Head of caudate nucleus (tissue), 42 donors: Measurements from ENCODE around the gene HCST.
"Not testable (repeated sequence)": the region's sequence is repeated elsewhere in the genome, so short reads cannot be mapped to it uniquely, and the experiment has no call there.

Experiments used
- DNase-seq, 42 donors: peaks; one replicate each; pipeline versions ENCODE4 v3.0.0 to v3.0.0-alpha.2; 2020 to 2021; ENCODE audit warnings: mixed read lengths in 7 of 42
- intact Hi-C: fragments of 100-400 bp; cut with DNase I; formaldehyde crosslinking; loops from one replicate; pipeline ENCODE4 v1.15.0; 2022

HCST gene, protein sequence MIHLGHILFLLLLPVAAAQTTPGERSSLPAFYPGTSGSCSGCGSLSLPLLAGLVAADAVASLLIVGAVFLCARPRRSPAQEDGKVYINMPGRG

DNA sequence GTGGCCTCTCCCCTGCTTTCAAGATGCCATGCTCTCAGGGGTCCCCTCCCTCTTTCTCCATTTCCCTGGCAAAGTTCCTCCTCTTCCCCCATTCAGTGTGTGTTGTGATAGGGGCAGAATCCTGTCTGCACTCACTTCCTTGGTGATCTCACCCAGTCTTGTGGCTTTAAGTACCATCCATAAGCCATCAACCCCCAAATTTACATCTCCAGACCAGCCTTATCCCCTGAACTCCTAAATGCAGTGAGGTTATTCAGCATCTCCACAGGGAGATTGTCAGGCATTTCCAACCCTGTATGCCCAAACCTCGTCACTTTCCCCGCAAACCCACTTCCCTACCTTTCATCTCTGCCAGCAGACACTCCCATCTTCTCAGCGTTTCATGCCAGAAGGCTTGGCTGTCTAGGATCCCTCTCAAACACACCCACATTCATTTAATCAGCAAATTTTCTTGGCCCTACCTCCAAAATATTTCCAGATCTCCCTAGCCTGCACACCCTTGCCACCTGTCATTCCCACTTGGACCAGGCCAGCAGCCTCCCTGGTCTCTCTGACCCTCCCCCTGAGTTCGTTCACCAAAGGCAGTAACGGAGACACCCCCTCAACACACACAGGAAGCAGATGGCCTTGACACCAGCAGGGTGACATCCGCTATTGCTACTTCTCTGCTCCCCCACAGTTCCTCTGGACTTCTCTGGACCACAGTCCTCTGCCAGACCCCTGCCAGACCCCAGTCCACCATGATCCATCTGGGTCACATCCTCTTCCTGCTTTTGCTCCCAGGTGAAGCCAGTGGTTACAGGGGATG lies at the start of gene HCST:
Gene HCST (plus strand): TSS at position 676 of the 808 bp plus-strand sequence. CDS start 65 bp downstream, at position 741.
- intact Hi-C loops, result no loop called here
- DNase-seq, result peak in 7 of 42 donors; percentile 23 to 47 (median 28)

DNA sequence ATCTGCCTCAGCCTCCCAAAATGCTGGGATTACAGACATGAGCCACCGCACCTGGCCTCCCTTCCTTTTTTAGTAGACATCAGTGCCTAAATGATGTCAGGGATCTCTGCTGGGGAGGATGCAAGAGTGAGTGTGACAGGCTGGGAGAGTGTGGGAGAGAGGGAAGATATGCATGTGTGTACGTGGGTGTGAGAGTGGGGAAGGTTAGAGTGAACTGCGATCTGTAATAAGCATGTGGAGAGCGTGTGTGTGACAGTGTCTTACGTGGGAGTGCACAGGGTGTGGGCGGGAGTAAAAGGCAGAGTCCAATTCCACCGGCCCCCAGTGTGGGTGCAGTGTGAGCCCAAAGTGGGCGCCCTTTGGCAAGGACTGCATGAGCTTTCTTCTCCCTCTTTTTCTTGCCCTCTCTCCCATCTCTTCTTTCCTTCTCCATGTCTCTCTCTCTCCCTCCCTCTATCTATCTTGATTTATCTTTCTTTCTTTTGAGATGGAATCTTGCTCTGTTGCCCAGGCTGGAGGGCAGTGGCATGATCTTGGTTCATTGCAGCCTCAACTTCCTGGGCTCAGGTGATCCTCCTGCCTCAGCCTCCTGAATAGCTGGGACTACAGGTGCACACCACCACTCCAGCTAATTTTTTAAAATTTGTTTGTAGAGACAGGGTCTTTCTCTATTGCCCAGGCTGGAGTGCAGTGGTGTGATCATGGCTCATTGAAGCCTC lies 49.1 kb upstream of the HCST start:
- DNase-seq, result peak in 40 of 42 donors; percentile 24 to 89 (median 61)
- intact Hi-C loops, result no loop called here

DNA sequence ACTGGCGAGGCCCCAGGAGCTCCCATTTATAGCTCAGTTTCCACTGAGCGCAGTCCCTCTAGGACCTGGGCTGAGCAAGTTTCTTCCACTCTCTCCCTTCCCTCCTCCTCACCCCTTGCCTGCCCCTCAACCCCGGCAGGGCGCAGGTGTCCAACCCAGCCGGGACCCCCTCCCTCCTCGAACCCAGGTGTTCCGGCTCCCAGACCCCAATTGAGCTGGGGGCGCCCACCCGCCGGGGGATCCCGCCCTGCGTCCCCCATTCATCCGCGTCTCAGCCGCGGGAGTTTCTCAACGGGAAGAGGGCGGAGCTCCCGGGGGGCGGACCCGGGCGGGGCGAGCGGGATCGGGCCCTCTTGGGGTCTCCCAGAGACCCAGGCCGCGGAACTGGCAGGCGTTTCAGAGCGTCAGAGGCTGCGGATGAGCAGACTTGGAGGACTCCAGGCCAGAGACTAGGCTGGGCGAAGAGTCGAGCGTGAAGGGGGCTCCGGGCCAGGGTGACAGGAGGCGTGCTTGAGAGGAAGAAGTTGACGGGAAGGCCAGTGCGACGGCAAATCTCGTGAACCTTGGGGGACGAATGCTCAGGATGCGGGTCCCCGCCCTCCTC lies 45.7 kb upstream of the HCST start, which contains the start of gene KIRREL2:
Gene KIRREL2 (plus strand): TSS at position 366 of the 604 bp plus-strand sequence. CDS start 209 bp downstream, at position 575.
- intact Hi-C loops, result no loop called here
- DNase-seq, result peak in 26 of 42 donors; percentile 24 to 68 (median 47)

GRCh38 chr19:35858311-35858710 lies 44.0 kb upstream of the HCST start:
- intact Hi-C loops, result no loop called here
- no peak for DNase-seq

GRCh38 chr19:35859414-35859813 lies 42.9 kb upstream of the HCST start:
- DNase-seq, result no peak
- intact Hi-C loops, result no loop called here

DNA sequence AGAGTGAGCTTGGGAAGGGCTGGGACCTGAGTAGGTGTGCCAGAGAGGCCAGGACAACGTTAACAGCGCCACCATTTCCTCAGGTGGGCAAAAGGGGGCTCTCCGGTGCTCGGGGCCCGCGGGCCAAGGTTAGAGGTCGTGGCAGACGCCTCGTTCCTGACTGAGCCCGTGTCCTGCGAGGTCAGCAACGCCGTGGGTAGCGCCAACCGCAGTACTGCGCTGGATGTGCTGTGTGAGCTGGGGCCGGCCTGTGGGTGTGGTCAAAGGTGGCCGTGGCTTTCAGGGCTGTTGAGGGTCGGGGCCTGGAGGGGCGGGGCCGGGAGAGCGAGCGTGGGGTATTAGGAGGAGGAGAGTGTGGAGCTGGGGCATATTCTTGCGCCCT lies 41.9 kb upstream of the HCST start:
- intact Hi-C loops, result no loop called here

DNA sequence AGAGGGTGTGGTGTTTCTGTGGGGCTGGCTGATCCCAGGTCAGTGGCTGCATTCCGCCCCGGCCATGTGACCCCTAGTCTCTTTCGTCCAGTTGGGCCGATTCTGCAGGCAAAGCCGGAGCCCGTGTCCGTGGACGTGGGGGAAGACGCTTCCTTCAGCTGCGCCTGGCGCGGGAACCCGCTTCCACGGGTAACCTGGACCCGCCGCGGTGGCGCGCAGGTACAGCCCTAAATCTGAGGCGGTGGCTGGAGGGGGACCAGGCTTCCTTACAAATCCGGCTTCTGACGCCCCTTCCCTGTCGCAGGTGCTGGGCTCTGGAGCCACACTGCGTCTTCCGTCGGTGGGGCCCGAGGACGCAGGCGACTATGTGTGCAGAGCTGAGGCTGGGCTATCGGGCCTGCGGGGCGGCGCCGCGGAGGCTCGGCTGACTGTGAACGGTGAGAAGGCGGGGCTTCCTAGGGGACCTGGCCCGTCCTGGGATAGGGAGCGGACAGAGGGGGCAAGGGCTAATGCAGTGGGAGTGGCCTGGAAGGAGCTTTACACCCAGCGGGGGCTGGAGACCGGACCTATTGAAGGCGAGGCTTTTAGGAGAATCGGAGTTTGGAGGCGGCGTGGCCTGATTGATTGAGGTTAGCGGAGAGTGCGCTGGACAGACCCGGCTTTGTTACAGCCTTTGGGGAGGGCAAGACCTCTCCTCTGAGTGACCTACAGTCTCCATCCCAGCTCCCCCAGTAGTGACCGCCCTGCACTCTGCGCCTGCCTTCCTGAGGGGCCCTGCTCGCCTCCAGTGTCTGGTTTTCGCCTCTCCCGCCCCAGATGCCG lies 41.3 kb upstream of the HCST start:
- intact Hi-C loops, result no loop called here
- no peak for DNase-seq

More for the DNA sequence above, 41.9 kb upstream of the HCST start:
- no peak for DNase-seq

DNA sequence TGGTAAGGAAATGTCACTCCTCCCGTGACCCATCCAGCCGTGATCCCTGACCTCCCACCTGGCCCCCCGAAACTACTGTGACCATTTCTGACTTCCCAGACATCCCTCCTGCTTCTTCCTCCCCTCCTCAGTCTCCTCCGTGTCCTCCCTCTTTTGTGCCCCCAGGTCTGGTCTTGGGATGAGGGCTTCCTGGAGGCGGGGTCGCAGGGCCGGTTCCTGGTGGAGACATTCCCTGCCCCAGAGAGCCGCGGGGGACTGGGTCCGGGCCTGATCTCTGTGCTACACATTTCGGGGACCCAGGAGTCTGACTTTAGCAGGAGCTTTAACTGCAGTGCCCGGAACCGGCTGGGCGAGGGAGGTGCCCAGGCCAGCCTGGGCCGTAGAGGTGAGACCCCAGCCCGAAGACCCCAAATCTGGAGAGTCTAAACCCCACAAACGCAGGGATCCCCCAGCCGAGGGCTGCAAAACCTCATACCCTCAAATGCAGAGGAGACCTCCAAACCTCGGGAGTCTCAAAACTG lies 40.6 kb upstream of the HCST start:
- no peak for DNase-seq
- intact Hi-C loops, result no loop called here

DNA sequence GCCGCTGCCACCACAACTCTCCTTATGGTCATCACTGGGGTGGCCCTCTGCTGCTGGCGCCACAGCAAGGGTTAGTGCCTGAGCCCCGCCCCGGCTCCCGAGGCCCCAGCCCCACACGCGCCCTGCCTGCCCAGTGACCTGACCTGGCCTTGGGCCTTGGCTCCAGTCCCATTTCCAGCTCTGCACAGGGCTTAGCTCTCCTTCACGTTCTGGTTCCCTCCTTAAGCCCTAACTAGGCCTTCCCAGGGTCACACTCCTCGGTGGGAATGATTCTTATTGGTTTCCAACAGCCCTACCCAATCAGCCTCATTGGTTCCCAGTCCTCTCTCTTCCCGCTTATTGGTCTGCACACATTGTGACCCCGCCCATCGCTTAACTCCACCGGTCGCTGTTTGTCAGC lies 39.8 kb upstream of the HCST start:
- intact Hi-C loops, result no loop called here
- DNase-seq, result no peak

DNA sequence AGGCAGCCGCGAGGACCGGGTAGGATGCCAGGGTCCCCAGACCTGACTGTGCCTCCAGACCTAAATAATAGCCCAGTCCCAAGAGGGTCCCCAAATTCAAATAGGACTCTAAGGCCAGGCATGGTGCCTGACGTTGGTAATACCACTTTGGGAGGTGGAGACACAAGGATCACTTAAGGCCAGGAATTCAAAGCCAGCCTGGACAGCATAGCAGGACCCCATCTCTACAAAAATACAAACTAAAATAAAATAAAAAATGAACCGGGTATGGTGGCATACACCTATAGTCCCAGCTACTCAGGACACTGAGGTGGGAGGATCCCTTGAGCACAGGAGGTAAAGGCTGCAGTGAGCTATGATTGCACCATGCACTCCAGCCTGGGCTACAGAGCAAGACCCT lies 39.3 kb upstream of the HCST start:
- DNase-seq, result no peak
- intact Hi-C loops, result no loop called here

DNA sequence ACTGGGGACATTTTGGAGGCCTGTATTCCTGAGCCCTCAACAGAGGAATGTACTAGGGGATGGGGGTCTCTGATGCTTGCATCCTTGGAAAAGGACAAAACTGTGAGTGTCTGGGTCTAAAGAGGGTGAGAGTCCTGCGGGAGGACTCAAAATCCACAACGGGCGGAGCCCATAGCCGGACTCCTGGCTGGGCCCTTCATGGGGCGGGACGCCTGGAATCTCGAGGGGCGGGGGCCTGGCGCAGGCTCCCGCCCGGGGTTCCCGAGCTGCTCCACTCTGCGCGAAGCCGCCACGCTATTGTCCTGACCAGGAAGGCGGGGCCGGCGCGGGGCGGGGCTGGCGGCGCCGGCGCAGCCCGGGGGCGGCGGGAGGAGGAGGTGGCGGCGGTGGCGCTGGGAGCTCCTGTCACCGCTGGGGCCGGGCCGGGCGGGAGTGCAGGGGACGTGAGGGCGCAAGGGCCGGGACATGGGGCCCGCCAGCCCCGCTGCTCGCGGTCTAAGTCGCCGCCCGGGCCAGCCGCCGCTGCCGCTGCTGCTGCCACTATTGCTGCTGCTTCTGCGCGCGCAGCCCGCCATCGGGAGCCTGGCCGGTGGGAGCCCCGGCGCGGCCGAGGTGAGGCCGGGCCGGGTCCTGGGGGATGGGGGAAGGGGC lies 34.0 kb upstream of the HCST start, which contains the start of gene APLP1:
Gene APLP1 (plus strand): TSS at position 403 of the 651 bp plus-strand sequence. CDS start 63 bp downstream, at position 466.
- peak; percentile 82 to 98 (median 96) for DNase-seq
- intact Hi-C loops, result loop anchor here (5.0 kb wide), 1 partner anchor 91 kb away; the partner anchor contains the start of gene ARHGAP33

GRCh38 chr19:35868823-35869326 lies 33.5 kb upstream of the HCST start:
- intact Hi-C loops, result loop anchor here (5.0 kb wide), 1 partner anchor 92 kb away; the partner anchor contains the start of gene ARHGAP33
- peak in 4 of 42 donors; percentile 14 to 34 (median 23) for DNase-seq

DNA sequence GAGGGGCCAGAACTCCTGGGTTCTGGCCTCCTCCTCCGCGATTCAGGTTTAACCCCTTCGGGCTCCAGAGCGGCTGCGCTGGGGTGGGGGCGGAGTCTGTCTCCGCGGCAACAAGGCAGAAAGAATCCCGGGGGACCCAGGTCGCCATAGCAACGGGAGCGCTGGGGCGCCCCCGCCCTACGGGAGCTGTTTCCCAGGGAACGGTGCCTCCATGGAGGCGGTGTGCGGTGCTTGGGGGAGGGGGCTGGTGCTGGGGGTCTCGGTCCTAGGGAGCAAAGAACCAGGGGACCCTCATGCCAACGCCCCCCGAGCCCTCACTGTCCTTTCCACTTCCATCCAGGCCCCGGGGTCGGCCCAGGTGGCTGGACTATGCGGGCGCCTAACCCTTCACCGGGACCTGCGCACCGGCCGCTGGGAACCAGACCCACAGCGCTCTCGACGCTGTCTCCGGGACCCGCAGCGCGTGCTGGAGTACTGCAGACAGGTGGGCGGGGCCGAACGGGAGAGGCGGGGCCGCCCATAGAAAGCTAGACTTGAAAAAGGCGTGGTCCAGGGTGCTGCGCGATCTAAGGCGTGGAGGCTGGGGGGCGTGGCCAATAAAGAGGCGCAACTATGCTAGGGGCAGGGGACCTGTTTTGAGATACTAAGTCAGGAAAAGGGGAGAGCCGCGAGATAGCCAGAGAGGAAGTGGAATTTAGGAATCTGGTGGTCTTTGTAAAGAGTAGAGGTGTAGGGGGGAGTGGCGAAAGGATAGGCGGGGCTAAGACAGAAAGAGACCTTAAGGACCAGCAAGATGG lies 32.8 kb upstream of the HCST start:
- intact Hi-C loops, result loop anchor here (5.0 kb wide), 1 partner anchor 92 kb away; the partner anchor contains the start of gene ARHGAP33
- peak; percentile 84 to 97 (median 92) for DNase-seq

GRCh38 chr19:35870124-35870736 lies 32.1 kb upstream of the HCST start:
- intact Hi-C loops, result not testable (repeated sequence)
- DNase-seq, result peak in 33 of 42 donors; percentile 14 to 75 (median 52)

GRCh38 chr19:35870798-35871197 lies 31.5 kb upstream of the HCST start:
- no peak for DNase-seq
- intact Hi-C loops, result no loop called here

- no peak for DNase-seq
- intact Hi-C loops, result no loop called here
Observed at GRCh38 chr19:35871611-35872010, 30.7 kb upstream of the HCST start.
